ENCODE data around the gene TMEM54. TPM values are rescaled to one million over a fixed set of nuclear protein-coding genes. Genes with fewer than 3 reads are reported as not detected.

TMEM54 gene
- total and polyA plus RNA-seq, 10 of the 15 experiments (the other 5 are each of a cell fraction or from before 2014, with no cell fraction given), result 0.07 to 0.94 (median 0.56) TPM; not detected in 1

DNA sequence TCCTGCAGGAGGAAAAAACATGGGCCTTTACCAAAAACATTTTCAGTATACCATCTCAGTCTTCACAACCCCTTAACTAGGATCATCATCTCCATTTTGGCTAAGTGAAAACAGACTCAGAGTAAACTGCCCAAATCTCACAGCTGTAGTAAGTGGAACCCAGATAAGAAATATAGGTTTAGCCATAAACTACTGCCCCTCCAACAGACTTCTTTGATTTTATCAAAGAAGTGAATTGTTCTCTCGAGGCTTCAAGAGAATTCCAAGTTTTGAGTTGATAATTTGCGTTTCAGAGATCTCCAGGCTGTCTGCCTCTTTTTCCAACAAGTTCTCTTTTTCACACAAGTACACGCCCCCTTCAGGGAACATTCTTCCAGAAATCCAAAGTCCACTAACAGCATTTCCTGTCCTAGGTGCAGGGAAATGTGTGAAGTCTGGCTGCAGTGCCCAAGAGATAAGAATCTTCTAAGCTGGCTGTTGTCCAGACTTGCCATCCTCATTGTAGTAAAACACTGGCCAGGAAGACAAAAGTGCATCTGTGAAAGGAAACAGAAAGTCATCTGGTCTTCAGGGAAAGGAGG, 32.6 kb upstream of the TMEM54 start (continued):
- TF ChIP-seq SKIL (IDR thresholded peaks at IDR 0.05; ENCODE audit: low read depth, poor library complexity, severe bottlenecking), result no peak
- TF ChIP-seq YBX1 (IDR thresholded peaks at IDR 0.05), result no peak
- no peak for TF ChIP-seq ZNF274 (IDR thresholded peaks at IDR 0.05; ENCODE audit: insufficient read depth, insufficient read length)
- TF ChIP-seq YY1 (IDR thresholded peaks at IDR 0.05; ENCODE audit: low read depth, low read length), result no peak
- no peak for TF ChIP-seq ZNF217 (IDR thresholded peaks at IDR 0.05)
- no peak for TF ChIP-seq ZNF622 (IDR thresholded peaks at IDR 0.05)
- TF ChIP-seq SPI1 (IDR thresholded peaks at IDR 0.05; ENCODE audit: borderline replicate concordance, insufficient read depth, low read depth, low read length), result no peak

GRCh38 chr1:32931760-32932159, 30.6 kb upstream of the TMEM54 start:
- SMC1A ChIA-PET (ENCODE audit: uncharacterized antibody, unreplicated experiment), result interaction anchor here (0.7 to 8.4 kb wide), 13 partner anchors 9 to 156 kb away, joined by 3 to 110 read pairs (median 4); no protein-coding TSS in a partner anchor
- POLR2A ChIA-PET, result interaction anchor here (0.9 to 1.0 kb wide), 2 partner anchors 29 to 150 kb away, joined by 3 read pairs; no protein-coding TSS in a partner anchor
- TF ChIP-seq ZBTB33 (IDR thresholded peaks at IDR 0.05) (no peak), BACH1 (IDR thresholded peaks at IDR 0.05; ENCODE audit: borderline replicate concordance) (no peak), NR2F1 (conservative IDR thresholded peaks at IDR 0.05) (no peak), SMAD5 (IDR thresholded peaks at IDR 0.05; ENCODE audit: low read depth) (no peak), KLF5 (IDR thresholded peaks at IDR 0.05; ENCODE audit: partially characterized antibody) (no peak), EGR1 (IDR thresholded peaks at IDR 0.05; ENCODE audit: borderline replicate concordance in 1 of 2, low read depth in 2 of 2, low read length in 2 of 2) (no peak), SPI1 (IDR thresholded peaks at IDR 0.05; ENCODE audit: borderline replicate concordance, insufficient read depth, low read depth, low read length) (no peak), GABPA (IDR thresholded peaks at IDR 0.05; ENCODE audit: low read depth) (no peak)

More at GRCh38 chr1:32931760-32932159, 30.6 kb upstream of the TMEM54 start:
- no peak for FAIRE-seq
- no peak overlapping the region for H3K4me2 ChIP-seq (ENCODE audit: control insufficient read depth, insufficient read depth)
- ChIA-PET CTCF (interaction anchor here (0.7 to 8.1 kb wide), 19 partner anchors 11 to 219 kb away, joined by 3 to 183 read pairs (median 7); no protein-coding TSS in a partner anchor), RAD21 (ENCODE audit: unreplicated experiment) (interaction anchor here (0.7 to 5.4 kb wide), 5 partner anchors 19 to 156 kb away, joined by 3 to 67 read pairs (median 9); no protein-coding TSS in a partner anchor)
- no peaks in the 10 kb centered on the region for H3K4me1 ChIP-seq (ENCODE audit: control insufficient read depth, insufficient read depth, low read length)
- in situ Hi-C loops (cut with MboI), result loop anchor here (5.0 to 25.0 kb wide), 3 partner anchors 76 to 681 kb away; no protein-coding TSS in a partner anchor
- H3K9ac ChIP-seq (ENCODE audit: control insufficient read depth, insufficient read depth, low read length), result no peak overlapping the region
- ATAC-seq, result no peak
- no peak overlapping the region for H3K4me3 ChIP-seq
- no peak for DNase-seq (ENCODE audit: low read depth, low spot score)
- H3K79me2 ChIP-seq (ENCODE audit: control insufficient read depth, insufficient read depth, low read length), result no peaks in the 10 kb centered on the region
- WGBS (ENCODE audit: insufficient coverage, insufficient replicate concordance, low lambda C conversion rate, missing lambda C conversion rate), result 0% methylated on average over 1 of the region's 1 CpG
- no peaks in the 10 kb centered on the region for H3K9me3 ChIP-seq (replicated peaks; ENCODE audit: control insufficient read depth, insufficient read depth, low read length)
- no peaks in the 10 kb centered on the region for H3K27me3 ChIP-seq (replicated peaks in 1 of 2; ENCODE audit: control insufficient read depth in 2 of 2, insufficient read depth in 2 of 2, low read length in 1 of 2)
- no TSS peak for BruUV-seq (replicated peaks)
- H3K36me3 ChIP-seq (ENCODE audit: control insufficient read depth in 2 of 2, insufficient read depth in 2 of 2, low read length in 1 of 2), result peaks cover 0 to 2% of the 10 kb centered on the region in 2 experiments; a peak in 1 of 4 replicates
- intact Hi-C loops (cut with micrococcal nuclease; ENCODE audit: unreplicated experiment), result no loop called here
- no peak overlapping the region for H2AFZ ChIP-seq (ENCODE audit: control insufficient read depth, low read depth, low read length)
- H4K20me1 ChIP-seq (ENCODE audit: control insufficient read depth, insufficient read depth), result no peaks in the 10 kb centered on the region
- no peak overlapping the region for H3K27ac ChIP-seq (ENCODE audit: control insufficient read depth, insufficient read depth)

All from GM12878 (cell line).